ENCODE data around the gene MPPED2. TPM values are rescaled to one million over a fixed set of nuclear protein-coding genes. Genes with fewer than 3 reads are reported as not detected.

The MPPED2 gene
- total and polyA plus RNA-seq, 2 of the 13 experiments (the other 11 are each of a cell fraction or from before 2014, with no cell fraction given): not detected

DNA sequence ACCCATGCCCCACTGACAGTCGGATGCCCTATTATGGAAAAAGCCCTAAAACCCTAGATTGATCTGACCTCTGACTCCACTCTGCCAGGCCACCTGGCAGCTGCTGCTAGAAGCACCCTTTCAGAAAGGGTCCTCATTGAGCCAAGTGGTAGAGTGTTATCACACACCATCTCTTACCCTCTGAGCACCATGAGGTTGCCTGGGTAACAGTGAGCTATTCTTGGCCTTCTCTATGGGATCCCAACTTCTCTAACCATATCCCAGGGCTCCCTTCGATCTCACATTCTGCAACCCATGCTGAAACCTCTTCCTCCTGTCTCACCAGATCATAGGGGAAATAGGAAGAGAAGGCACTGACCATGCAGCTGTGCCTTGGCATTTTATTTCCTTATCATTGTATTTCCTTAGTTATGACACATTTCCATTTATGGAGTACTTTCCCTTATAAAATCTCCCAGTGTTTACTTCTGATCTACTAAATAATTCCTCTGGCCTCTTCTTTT is 52.7 kb downstream of the MPPED2 start:
- no peaks in the 10 kb centered on the region for H3K27me3 ChIP-seq (ENCODE audit: control insufficient read depth in 1 of 2, insufficient read depth in 2 of 2, low read length in 2 of 2)
- no peaks in the 10 kb centered on the region for H3K4me1 ChIP-seq (ENCODE audit: insufficient read depth, low read length)
- DNase-seq (ENCODE audit: low spot score): no peak
- BruUV-seq (replicated peaks): no TSS peak
- TF ChIP-seq ZBTB39 (CRISPR knock-in tag; IDR thresholded peaks at IDR 0.05): no peak
- TF ChIP-seq, protein P1, sequence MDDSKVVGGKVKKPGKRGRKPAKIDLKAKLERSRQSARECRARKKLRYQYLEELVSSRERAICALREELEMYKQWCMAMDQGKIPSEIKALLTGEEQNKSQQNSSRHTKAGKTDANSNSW (CRISPR knock-in tag; IDR thresholded peaks at IDR 0.05; ENCODE audit: borderline replicate concordance): no peak
- H2AFZ ChIP-seq (ENCODE audit: low read length): no peak overlapping the region
- FAIRE-seq: no peak
- no peak for ATAC-seq
- no peaks in the 10 kb centered on the region for H3K9me3 ChIP-seq (ENCODE audit: low read length)
- no peak overlapping the region for H3K9ac ChIP-seq (ENCODE audit: insufficient read depth, low read depth, low read length)
- CTCF ChIA-PET (ENCODE audit: low intra/inter-chr PET ratio, low total read pairs): no interaction called here
- 0% methylated on average over 2 of the region's 2 CpGs for WGBS (ENCODE audit: low lambda C conversion rate)
- no peak overlapping the region for H3K27ac ChIP-seq (ENCODE audit: extremely low read length, insufficient read depth, low read length)
- H3K79me2 ChIP-seq (ENCODE audit: insufficient read depth, low read length): no peaks in the 10 kb centered on the region
- intact Hi-C loops (cut with micrococcal nuclease; ENCODE audit: unreplicated experiment): no loop called here
- H3K36me3 ChIP-seq (replicated peaks in 1 of 2; ENCODE audit: control insufficient read depth in 1 of 2, insufficient read depth in 2 of 2, low read length in 2 of 2): no peaks in the 10 kb centered on the region
- H3K4me3 ChIP-seq (replicated peaks in 1 of 3; ENCODE audit: insufficient read depth in 1 of 3, low read depth in 2 of 3, low read length in 3 of 3): no peak overlapping the region
- POLR2A ChIA-PET: no interaction called here
- no peak overlapping the region for H3K4me2 ChIP-seq (ENCODE audit: low read depth, low read length)
- in situ Hi-C loops (cut with HindIII; ENCODE audit: extremely low pct_ligation_motif_present, low pct_unique_long_range_greater_than_20kb): no loop called here
- no peaks in the 10 kb centered on the region for H4K20me1 ChIP-seq (ENCODE audit: insufficient read depth, low read length)

GRCh38 chr11:30527566-30527965 is 58.6 kb downstream of the MPPED2 start:
- CTCF ChIA-PET (ENCODE audit: low intra/inter-chr PET ratio, low total read pairs): no interaction called here
- TF ChIP-seq RBM39 (IDR thresholded peaks at IDR 0.05; ENCODE audit: low read depth, low read length, poor library complexity, severe bottlenecking) (no peak), NFATC3 (CRISPR knock-in tag; IDR thresholded peaks at IDR 0.05) (no peak), NPAS2 (CRISPR knock-in tag; IDR thresholded peaks at IDR 0.05; ENCODE audit: borderline replicate concordance) (no peak), KDM5A (IDR thresholded peaks at IDR 0.05; ENCODE audit: borderline replicate concordance, low read length) (no peak), HNRNPK (IDR thresholded peaks at IDR 0.05; ENCODE audit: low read depth, low read length, poor library complexity, severe bottlenecking) (peak; percentile 44), ZNF7 (CRISPR knock-in tag; IDR thresholded peaks at IDR 0.05) (no peak)
- in situ Hi-C loops (cut with HindIII; ENCODE audit: extremely low pct_ligation_motif_present, low pct_unique_long_range_greater_than_20kb): no loop called here
- Histone ChIP-seq H3K36me3 (replicated peaks in 1 of 2; ENCODE audit: control insufficient read depth in 1 of 2, insufficient read depth in 2 of 2, low read length in 2 of 2) (no peaks in the 10 kb centered on the region), H4K20me1 (ENCODE audit: insufficient read depth, low read length) (no peaks in the 10 kb centered on the region), H3K27me3 (ENCODE audit: control insufficient read depth in 1 of 2, insufficient read depth in 2 of 2, low read length in 2 of 2) (no peaks in the 10 kb centered on the region), H3K9me3 (ENCODE audit: low read length) (no peaks in the 10 kb centered on the region), H3K27ac (ENCODE audit: extremely low read length, insufficient read depth, low read length) (no peak overlapping the region), H3K9ac (ENCODE audit: insufficient read depth, low read depth, low read length) (no peak overlapping the region), H3K79me2 (ENCODE audit: insufficient read depth, low read length) (no peaks in the 10 kb centered on the region), H3K4me1 (ENCODE audit: insufficient read depth, low read length) (no peaks in the 10 kb centered on the region), H3K4me3 (replicated peaks in 1 of 3; ENCODE audit: insufficient read depth in 1 of 3, low read depth in 2 of 3, low read length in 3 of 3) (no peak overlapping the region), H2AFZ (ENCODE audit: low read length) (no peak overlapping the region), H3K4me2 (ENCODE audit: low read depth, low read length) (no peak overlapping the region)
- FAIRE-seq: no peak
- no peak for ATAC-seq
- 0% methylated on average over 1 of the region's 3 CpGs for WGBS (ENCODE audit: low lambda C conversion rate)
- DNase-seq (ENCODE audit: low spot score): no peak
- intact Hi-C loops (cut with micrococcal nuclease; ENCODE audit: unreplicated experiment): no loop called here
- POLR2A ChIA-PET: no interaction called here
- no TSS peak for BruUV-seq (replicated peaks)
